Endothelial cell of umbilical vein (primary cell): ENCODE measurements around the gene ASB7. TPM values are rescaled to one million over a fixed set of nuclear protein-coding genes. Genes with fewer than 3 reads are reported as not detected.

ENCODE experiments used
- BruUV-seq: library from RNA; stranded (reverse); fragments of 400-500 nt; replicated peaks from 2 replicates; lab custom pipeline; 2021; lab: Mats Ljungman, UMichigan
- CTCF ChIA-PET: fragments of 300-600, 350-600 bp; sonication (Branson Sonifier 250); formaldehyde crosslinking; loops from one replicate; lab custom pipeline; 2021; ENCODE audit warnings: antibody characterized with exemption, inconsistent platforms; lab: Charles Lee
- POLR2A ChIA-PET: fragments of 300-600, 350-600 bp; sonication (Branson Sonifier 250); formaldehyde crosslinking; loops from one replicate; lab custom pipeline; 2021; ENCODE audit warnings: antibody characterized with exemption, inconsistent platforms; lab: Charles Lee
- DNase-seq: peaks from one replicate; pipeline ENCODE4 v3.0.0-alpha.2; 2011; ENCODE audit warnings: low read depth, low spot score
- FAIRE-seq: peaks from 2 replicates; lab custom pipeline; 2011; peaks lifted over from hg19 to GRCh38; lab: Jason Lieb, UNC
- H2AFZ ChIP-seq: 2 replicates; pipeline ENCODE4 v1.6.0; 2012; ENCODE audit warnings: low read depth, low read length, control low read depth, inconsistent platforms
- H3K27ac ChIP-seq: 2 replicates; pipeline ENCODE4 v1.5.1; 2011; ENCODE audit warnings: low read depth, mild to moderate bottlenecking, control low read depth, low read length, moderate library complexity; ENCODE audit not compliant: insufficient read depth
- H3K27me3 ChIP-seq, 2 experiments: 2 replicates each; pipeline versions ENCODE4 v1.6.0 to v1.6.1; 2011; ENCODE audit warnings: low read length in 2 of 2, mixed read lengths in 1 of 2; ENCODE audit not compliant: control insufficient read depth in 2 of 2, insufficient read depth in 2 of 2
- H3K36me3 ChIP-seq, 2 experiments: 2 replicates in 1 of 2; 3 replicates in 1 of 2; pipeline ENCODE4 v1.5.1; 2011; ENCODE audit warnings: low read length in 2 of 2, mild to moderate bottlenecking in 1 of 2, moderate library complexity in 1 of 2; ENCODE audit not compliant: control insufficient read depth in 2 of 2, insufficient read depth in 2 of 2; ENCODE audit errors: extremely low read depth in 1 of 2
- H3K4me1 ChIP-seq: 3 replicates; pipeline ENCODE4 v1.5.1; 2011; ENCODE audit warnings: mild to moderate bottlenecking, low read length; ENCODE audit not compliant: control insufficient read depth, insufficient read depth; ENCODE audit errors: extremely low read depth
- H3K4me2 ChIP-seq: 2 replicates; pipeline ENCODE4 v1.6.1; 2011; ENCODE audit warnings: low read length, control low read depth, mixed read lengths; ENCODE audit not compliant: insufficient read depth
- H3K4me3 ChIP-seq, 3 experiments: fragments of 200-600 bp in 1 of 3; sonication (generic), shearing (Covaris generic) in 1 of 3; replicated peaks in 1 of 3; 2 replicates each; pipeline ENCODE4 v1.5.1; 2011 to 2016; ENCODE audit warnings: control low read depth in 3 of 3, low read length in 3 of 3, mild to moderate bottlenecking in 2 of 3, inconsistent platforms in 1 of 3, low read depth in 1 of 3, moderate library complexity in 1 of 3; ENCODE audit not compliant: insufficient read depth in 1 of 3
- H3K79me2 ChIP-seq: 2 replicates; pipeline ENCODE4 v1.6.0; 2012; ENCODE audit warnings: low read length, inconsistent platforms; ENCODE audit not compliant: control insufficient read depth, insufficient read depth
- H3K9ac ChIP-seq: replicated peaks from 2 replicates; pipeline ENCODE3; 2011; ENCODE audit warnings: low read length, control low read depth; ENCODE audit not compliant: insufficient read depth; ENCODE audit errors: extremely low read depth
- H3K9me1 ChIP-seq: replicated peaks from 3 replicates; pipeline ENCODE4 v1.6.0; 2011; ENCODE audit warnings: mild to moderate bottlenecking, low read length; ENCODE audit not compliant: control insufficient read depth, insufficient read depth; ENCODE audit errors: extremely low read depth
- H3K9me3 ChIP-seq: replicated peaks from 2 replicates; pipeline ENCODE4 v1.5.1; 2012; ENCODE audit warnings: low read length, inconsistent platforms; ENCODE audit not compliant: control insufficient read depth, insufficient read depth
- H4K20me1 ChIP-seq: replicated peaks from 2 replicates; pipeline ENCODE3; 2011; ENCODE audit warnings: mild to moderate bottlenecking, low read length; ENCODE audit not compliant: control insufficient read depth, insufficient read depth; ENCODE audit errors: extremely low read depth
- CTCF ChIP-seq, 2 donors: IDR thresholded peaks; 1 replicate in 1 of 2; 2 replicates in 1 of 2; pipeline ENCODE4 v1.5.1; 2011; ENCODE audit warnings: low read length in 2 of 2, mild to moderate bottlenecking in 2 of 2, moderate library complexity in 2 of 2, control low read depth in 1 of 2, inconsistent platforms in 1 of 2, low read depth in 1 of 2; ENCODE audit not compliant: insufficient read depth in 1 of 2; ENCODE audit errors: extremely low read depth in 1 of 2
- EZH2 ChIP-seq: IDR thresholded peaks from 2 replicates; pipeline ENCODE4 v1.6.1; 2012; ENCODE audit warnings: borderline replicate concordance, low read depth, mild to moderate bottlenecking, moderate library complexity, low read length, inconsistent platforms; ENCODE audit not compliant: severe bottlenecking
- FOS ChIP-seq: IDR thresholded peaks from 2 replicates; pipeline ENCODE4 v1.6.1; 2011; ENCODE audit warnings: mild to moderate bottlenecking, low read length, moderate library complexity, borderline replicate concordance; ENCODE audit not compliant: insufficient read depth
- GATA2 ChIP-seq: IDR thresholded peaks from 2 replicates; pipeline ENCODE4 v1.7.0; 2011; ENCODE audit warnings: low read depth, mild to moderate bottlenecking, moderate library complexity, mixed read lengths, low read length; ENCODE audit not compliant: insufficient read length, insufficient read depth
- JUN ChIP-seq: IDR thresholded peaks from 2 replicates; pipeline ENCODE4 v1.6.1; 2011; ENCODE audit warnings: borderline replicate concordance, low read depth; ENCODE audit not compliant: insufficient read length, insufficient read depth
- MAX ChIP-seq: IDR thresholded peaks from 2 replicates; pipeline ENCODE4 v1.6.1; 2011; ENCODE audit not compliant: insufficient read depth, insufficient read length
- MYC ChIP-seq: IDR thresholded peaks from one replicate; pipeline ENCODE4 v1.6.1; 2011; ENCODE audit warnings: mild to moderate bottlenecking, low read depth, low read length
- POLR2A ChIP-seq: IDR thresholded peaks from 2 replicates; pipeline ENCODE4 v1.6.1; 2012; ENCODE audit warnings: low read depth, mild to moderate bottlenecking, control low read depth, low read length
- POLR2AphosphoS5 ChIP-seq: IDR thresholded peaks from 2 replicates; pipeline ENCODE4 v1.6.1; 2012; ENCODE audit warnings: low read depth, mild to moderate bottlenecking, control low read depth, low read length, moderate library complexity; ENCODE audit not compliant: insufficient read depth
- dilution Hi-C: fragments of 300-500 bp; cut with MboI; formaldehyde crosslinking; loops from one replicate; pipeline ENCODE4 v1.15.0; 2019; ENCODE audit warnings: low sequenced_read_pairs; ENCODE audit not compliant: extremely low pct_ligation_motif_present
- intact Hi-C: fragments of 100-400 bp; cut with micrococcal nuclease; formaldehyde crosslinking; loops from one replicate; pipeline ENCODE4 v1.10.0; 2022
- polyA plus RNA-seq, 4 experiments: library from polyadenylated mRNA; depleted of rRNA in 3 of 4; stranded (reverse) in 3 of 4; unstranded in 1 of 4; fragments of >200 nt; gene quantifications; 2 replicates each; pipeline versions ENCODE4 v1.2.1 to v1.2.3, GENCODE V29; 2011 to 2012; ENCODE audit warnings: missing spikeins in 1 of 4
- total RNA-seq: library from RNA; stranded (reverse); gene quantifications from 2 replicates; pipeline ENCODE4 v1.2.3, GENCODE V29; 2021

ASB7 gene
- total and polyA plus RNA-seq, 2 donors (not counting 3 experiments of a cell fraction or from before 2014, with no cell fraction given) = 6.8 to 13.3 TPM

GRCh38 chr15:100682468-100682867 lies 80.1 kb downstream of the ASB7 start:
- dilution Hi-C loops (no loop called here), intact Hi-C loops (no loop called here)
- Histone ChIP-seq H3K36me3 (no peaks in the 10 kb centered on the region), H3K4me1 (peaks cover 5% of the 10 kb centered on the region), H2AFZ (no peak overlapping the region), H3K79me2 (no peaks in the 10 kb centered on the region), H3K9me1 (no peaks in the 10 kb centered on the region), H3K4me3 (no peak overlapping the region), H4K20me1 (no peaks in the 10 kb centered on the region), H3K27ac (no peak overlapping the region), H3K9me3 (no peaks in the 10 kb centered on the region), H3K9ac (no peak overlapping the region), H3K27me3 (no peaks in the 10 kb centered on the region), H3K4me2 (no peak overlapping the region)
- ChIA-PET POLR2A (no interaction called here), CTCF (interaction anchor here (1.0 kb wide), 1 partner anchor 191 kb away, joined by 6 read pairs; no protein-coding TSS in a partner anchor)
- no TSS peak for BruUV-seq
- TF ChIP-seq FOS = no peak
- FAIRE-seq (no peak), DNase-seq (no peak)

- no peak overlapping the region for H3K4me3 ChIP-seq
- no peaks in the 10 kb centered on the region for H3K9me1 ChIP-seq
- ChIA-PET CTCF (no interaction called here), POLR2A (no interaction called here)
- H4K20me1 ChIP-seq = no peaks in the 10 kb centered on the region
- no peak for TF ChIP-seq EZH2
- TF ChIP-seq MAX = no peak
- TF ChIP-seq POLR2A = no peak
- no peak for TF ChIP-seq JUN
- TF ChIP-seq FOS = no peak
- TF ChIP-seq CTCF (IDR thresholded peaks at IDR 0.05; ENCODE audit: extremely low read depth in 1 of 2, insufficient read depth in 1 of 2, low read depth in 1 of 2, low read length in 2 of 2) = no peak
- TF ChIP-seq MYC = no peak
- TF ChIP-seq GATA2 = no peak
- no peak for TF ChIP-seq POLR2AphosphoS5
- H3K4me2 ChIP-seq = no peak overlapping the region
- H3K4me1 ChIP-seq = peaks cover 5% of the 10 kb centered on the region
- no TSS peak for BruUV-seq
- dilution Hi-C loops (no loop called here), intact Hi-C loops (no loop called here)
- no peak overlapping the region for H3K9ac ChIP-seq
- H3K27ac ChIP-seq = no peak overlapping the region
- no peaks in the 10 kb centered on the region for H3K9me3 ChIP-seq
- FAIRE-seq (no peak), DNase-seq (no peak)
- no peak overlapping the region for H2AFZ ChIP-seq
- no peaks in the 10 kb centered on the region for H3K27me3 ChIP-seq
- no peaks in the 10 kb centered on the region for H3K36me3 ChIP-seq
- no peaks in the 10 kb centered on the region for H3K79me2 ChIP-seq
These were observed 81.0 kb downstream of the ASB7 start for GRCh38 chr15:100683434-100683833.
